Activated gamma-delta T cell (primary cell): ENCODE results near the gene PLA1A.
"Not testable (repeated sequence)": the region's sequence is repeated elsewhere in the genome, so short reads cannot be mapped to it uniquely, and the experiment has no call there.

ENCODE experiments used
- DNase-seq: peaks from one replicate; lab custom pipeline; 2025; lab: John Stamatoyannopoulos, UW
- total RNA-seq, 2 donors: gene quantifications; one replicate each; lab custom pipeline; 2026; lab: John Stamatoyannopoulos, UW

The PLA1A gene
- 0 reads per million in 2 donors for total RNA-seq

GRCh38 chr3:119597548-119598288 lies at the start of gene PLA1A:
Gene PLA1A (plus strand): TSS chr3:119597885. CDS start chr3:119597914, 29 bp downstream.
- DNase-seq: no peak

DNA sequence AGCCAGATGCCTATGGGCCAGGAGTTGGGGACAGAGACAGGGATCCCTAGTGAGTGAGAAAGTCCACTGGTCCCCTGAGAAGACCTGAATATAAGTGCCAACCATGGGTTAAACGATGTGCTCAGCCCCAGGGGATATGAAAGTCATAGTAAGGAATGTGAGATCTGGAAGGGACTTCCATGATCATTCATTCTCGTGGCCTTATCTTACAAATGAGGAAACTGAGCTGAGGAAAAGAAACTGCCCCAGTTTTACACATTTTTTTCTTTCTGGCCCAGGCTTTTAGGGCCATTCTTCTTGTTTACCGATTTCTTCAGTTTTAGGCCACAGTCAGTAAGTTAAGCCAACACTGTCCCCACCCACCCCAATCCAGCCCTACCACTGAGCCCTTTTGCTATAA lies 49.3 kb upstream of the PLA1A start:
- DNase-seq: no peak

DNA sequence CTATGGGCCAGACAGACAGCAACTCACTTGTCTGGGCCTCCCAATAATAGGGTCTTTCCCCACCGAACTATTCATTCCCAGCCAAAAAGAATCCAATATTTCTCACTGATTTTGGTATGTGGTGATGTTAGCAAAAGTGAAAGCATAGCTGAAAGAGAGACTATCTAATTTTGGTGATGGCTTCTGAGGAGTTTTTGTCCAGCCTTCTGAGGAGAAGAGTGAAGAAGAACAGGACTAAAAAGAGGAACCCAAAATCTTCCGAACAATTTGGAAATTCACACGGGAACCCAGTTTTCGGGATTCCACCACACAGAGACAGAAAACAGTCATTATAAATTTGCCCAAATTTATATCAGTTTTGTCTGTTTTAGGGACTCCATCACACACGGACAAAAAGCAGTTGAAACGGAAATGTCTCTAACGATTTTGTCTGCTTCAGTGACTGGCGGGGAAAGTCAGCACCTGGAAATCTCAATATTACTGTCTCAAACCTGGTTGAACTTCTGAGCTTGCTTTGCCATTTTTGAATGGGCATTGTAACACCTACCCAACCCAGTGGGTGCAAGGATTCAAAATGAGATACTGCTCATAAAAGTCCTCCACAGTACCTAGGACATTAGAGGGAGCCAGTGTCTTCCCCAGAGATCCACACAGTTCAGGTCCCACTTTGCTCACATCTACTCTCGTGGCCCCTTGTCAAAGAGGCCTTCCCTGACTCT lies 47.3 kb upstream of the PLA1A start:
- DNase-seq: no peak

GRCh38 chr3:119551598-119551997 lies 46.1 kb upstream of the PLA1A start:
- DNase-seq: no peak

- not testable (repeated sequence) for DNase-seq
These were observed 44.8 kb upstream of the PLA1A start for GRCh38 chr3:119552928-119553327.

DNA sequence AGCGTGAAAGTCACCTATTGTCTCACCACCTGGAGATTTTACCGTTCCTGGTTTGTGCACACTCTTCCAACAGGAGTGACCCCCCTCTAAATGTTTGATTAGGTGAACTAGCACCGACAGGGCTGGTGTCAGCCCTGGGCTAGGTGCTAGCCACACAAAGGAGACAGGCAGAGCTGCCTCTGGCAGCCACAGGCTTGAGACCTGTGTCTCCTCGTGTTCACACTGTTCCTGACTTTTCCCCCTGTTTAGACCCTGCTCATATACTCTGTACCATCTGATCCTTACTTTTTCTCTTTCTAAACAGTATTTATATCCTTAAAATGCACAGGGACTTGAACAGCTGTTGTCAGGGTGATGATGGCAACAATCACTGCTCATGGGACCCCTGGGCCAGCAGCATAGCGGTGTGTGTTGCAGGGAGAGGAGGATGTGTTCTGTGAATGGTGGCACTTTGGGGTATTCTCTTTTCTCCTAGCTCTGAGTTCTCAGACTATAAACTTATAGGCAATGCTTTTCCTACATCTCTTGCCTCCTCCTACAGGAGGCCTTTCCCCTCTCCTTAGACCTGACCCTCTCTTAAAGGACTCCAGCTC lies 43.8 kb upstream of the PLA1A start:
- DNase-seq: no peak

DNA sequence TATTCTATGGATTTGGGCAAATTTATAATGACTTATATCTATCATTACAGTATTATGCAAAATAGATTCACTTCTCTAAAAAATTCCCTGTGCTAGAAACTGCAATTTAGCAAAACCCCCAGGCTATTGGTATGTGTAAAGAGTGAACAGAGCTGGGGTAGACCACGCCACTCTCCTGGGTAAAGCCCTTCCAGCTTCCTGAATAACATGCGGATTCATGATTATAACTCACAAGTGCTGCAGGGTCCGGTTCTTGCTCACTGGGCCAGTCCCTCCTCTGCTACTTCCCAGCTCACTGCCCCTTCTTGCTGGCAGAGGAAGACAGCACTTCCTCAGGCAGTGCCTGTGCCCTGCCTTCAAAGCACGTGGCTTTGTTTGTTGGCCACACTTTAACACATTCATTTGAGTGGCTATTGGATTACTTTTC lies 42.4 kb upstream of the PLA1A start:
- DNase-seq: no peak

DNA sequence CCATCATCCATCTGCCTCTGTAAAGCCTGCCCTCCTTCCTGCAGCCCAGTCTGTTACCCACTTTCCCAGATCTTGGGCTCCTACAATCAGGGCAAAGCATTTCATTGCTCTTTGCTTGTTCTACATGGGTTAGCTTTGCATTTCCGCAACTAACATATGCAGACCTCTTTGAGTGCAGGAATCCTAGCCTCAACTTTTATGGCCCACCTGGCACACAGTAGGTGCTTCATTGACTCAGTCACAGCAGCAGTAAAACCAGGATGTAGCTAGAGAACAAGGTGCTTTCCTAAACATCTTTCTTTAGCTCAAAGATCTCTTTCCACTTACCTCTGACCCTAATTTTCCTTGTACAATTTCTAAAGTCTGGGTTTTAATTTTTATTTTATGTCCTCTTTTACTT lies 41.8 kb upstream of the PLA1A start:
- DNase-seq: no peak

DNA sequence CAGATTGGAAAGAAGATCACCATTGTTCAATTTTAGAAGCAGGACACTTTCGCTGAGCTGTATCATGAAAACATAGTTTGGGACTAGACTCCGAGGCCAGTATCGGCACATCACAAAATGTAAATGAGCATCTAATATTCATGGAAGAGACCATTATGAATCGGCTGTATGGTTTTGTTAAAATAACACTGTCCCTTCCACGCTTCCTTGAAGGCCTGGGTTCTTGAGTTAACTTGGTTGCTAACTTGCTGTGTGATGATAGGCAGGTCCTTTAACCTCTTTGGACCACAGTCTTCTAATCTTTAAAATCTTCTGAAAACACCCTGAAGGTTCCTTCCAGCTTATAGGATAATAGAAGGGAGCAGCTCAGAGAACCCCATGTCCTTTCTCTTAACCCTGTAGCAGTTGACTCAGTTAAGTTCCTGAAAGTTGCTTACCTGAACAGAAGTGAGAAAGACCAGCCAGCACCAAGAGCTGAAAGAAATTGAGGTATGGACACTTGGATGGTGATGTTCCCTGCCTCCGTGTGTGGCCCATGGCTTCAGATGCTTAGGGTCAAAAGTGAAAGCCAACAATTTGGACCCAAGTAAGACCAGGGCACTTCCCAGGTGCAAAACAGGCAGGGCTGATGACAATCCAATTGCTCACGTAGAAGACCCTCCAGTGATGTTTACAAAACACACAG lies 40.4 kb upstream of the PLA1A start:
- no peak for DNase-seq

GRCh38 chr3:119557877-119558269 lies 39.8 kb upstream of the PLA1A start:
- no peak for DNase-seq

GRCh38 chr3:119558626-119559317 lies 38.9 kb upstream of the PLA1A start:
- DNase-seq: no peak

DNA sequence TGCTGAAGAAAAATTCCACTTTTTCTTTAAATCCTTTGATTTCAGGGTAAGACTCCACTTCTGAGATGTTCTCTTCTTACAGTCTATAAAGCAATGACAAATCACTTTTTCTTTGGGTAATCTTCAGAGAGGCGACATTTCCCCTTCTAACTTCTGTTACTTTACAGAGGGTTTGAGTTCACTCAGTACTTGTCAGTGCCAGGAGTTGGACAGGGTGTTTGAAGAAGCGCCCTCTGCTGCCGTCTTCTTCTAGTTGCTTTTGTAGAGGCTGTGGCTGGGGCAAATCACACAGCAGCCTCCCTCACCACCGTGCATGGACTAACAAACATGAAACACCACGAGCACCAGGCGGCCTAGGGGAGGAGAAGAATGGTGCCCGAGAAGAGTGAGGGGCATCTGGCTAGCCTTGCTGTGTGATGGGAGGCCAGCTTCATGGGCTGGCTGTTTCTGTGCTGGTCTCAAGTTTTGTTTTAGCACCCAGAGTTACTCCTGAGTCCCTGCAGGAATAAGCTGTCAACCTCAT lies 38.2 kb upstream of the PLA1A start, which contains the start of gene CD80:
CD80 (minus strand) TSS at position 174 of the 523 bp plus-strand sequence. CDS start 1,886 bp downstream, outside the sequence.
- no peak for DNase-seq

DNA sequence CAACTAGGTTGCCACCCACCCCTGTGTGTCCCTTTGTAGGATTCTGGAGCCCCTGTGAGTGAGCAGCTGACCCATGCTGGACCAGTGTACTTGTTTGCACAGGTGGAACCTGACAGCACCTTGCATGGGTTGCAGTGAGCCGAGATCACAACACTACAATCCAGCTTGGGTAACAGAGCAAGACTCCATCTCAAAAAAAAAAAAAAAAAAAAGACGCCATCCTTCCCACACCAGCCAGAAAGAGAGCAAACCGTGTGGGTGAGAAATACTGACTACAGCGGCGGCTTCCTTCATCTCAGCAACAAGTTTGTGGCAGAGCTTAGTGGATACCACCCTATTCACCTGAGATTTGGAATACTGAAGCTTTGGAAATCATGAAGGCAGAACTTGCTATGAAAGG lies 37.5 kb upstream of the PLA1A start:
- no peak for DNase-seq

DNA sequence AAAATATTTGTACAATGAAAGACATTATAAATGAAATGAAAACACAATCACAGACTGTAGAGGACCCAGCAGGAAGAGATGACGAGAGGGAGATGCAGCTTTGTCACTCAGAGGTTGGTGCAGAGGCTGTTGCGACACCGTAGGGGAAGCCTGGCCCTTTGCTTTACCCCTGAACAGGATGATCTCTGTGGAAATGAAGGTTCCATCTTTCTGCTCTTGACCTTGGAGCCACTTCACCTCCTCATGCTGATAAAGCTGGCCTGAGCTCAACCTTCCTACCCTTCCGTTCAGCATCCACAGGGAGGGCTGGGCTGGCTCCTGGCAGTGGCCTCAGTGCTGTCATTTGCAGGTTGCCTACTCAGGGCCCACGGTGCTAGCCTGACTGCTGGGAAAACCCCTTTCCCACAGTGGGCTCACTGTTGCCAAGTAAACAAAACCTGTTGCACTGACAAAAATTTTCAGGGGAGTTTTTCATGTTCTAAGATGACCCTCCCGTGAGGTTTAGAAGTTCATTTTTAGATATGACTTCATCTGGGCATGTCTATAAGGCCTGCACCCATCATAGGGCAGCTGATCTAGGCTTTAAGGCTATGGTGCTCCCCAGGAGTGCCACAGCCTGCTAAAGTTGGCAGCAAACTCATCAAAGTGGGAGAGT lies 35.3 kb upstream of the PLA1A start:
- DNase-seq: no peak

GRCh38 chr3:119563334-119563733 lies 34.4 kb upstream of the PLA1A start:
- DNase-seq: not testable (repeated sequence)

DNA sequence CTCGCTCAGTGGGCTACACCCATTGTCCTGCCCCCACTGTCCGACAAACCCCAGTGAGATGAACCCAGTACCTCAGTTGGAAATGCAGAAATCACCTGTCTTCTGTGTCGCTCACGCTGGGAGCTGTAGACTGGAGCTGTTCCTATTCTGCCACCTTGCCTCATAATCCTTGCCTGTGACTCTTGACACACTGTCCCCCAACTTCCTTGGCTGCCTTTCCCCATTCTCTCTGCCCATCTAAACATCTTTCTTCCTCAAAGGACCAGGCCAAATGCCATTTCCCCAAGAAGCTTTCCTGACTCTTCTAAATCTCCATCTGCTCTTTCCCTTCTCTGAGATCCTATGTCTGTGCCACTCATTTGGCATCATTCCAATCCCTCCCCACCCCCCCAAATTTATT lies 28.5 kb upstream of the PLA1A start:
- DNase-seq: no peak

GRCh38 chr3:119570229-119570628 lies 27.5 kb upstream of the PLA1A start:
- DNase-seq: no peak

GRCh38 chr3:119571230-119571629 lies 26.5 kb upstream of the PLA1A start:
- no peak for DNase-seq

- no peak for DNase-seq
These were observed 26.0 kb upstream of the PLA1A start for GRCh38 chr3:119571688-119572087.

DNA sequence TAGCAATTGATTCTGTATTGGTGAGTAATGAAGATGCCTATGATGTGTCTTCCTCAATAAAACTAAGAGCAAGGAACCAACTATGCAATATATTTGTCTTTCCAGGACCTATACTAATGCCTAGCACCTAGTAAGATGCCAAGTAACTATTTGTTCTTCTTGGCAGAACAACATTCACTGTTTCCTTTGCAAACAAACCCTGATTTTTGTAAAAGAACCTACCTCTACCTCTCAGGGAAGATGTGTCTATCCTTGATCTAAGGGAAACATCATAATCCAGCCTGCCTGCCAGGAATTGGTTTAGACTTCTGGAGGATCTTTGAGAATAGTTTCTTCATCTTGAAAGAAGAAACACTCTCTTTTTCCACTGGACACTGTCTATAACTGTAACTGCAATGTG lies 22.2 kb upstream of the PLA1A start:
- DNase-seq: no peak
